ENCODE data around the gene SRGAP1. TPM values are rescaled to one million over a fixed set of nuclear protein-coding genes. Genes with fewer than 3 reads are reported as not detected.
"Not testable (repeated sequence)": the region's sequence is repeated elsewhere in the genome, so short reads cannot be mapped to it uniquely, and the experiment has no call there.

Gene SRGAP1
- total RNA-seq, 1 donor, result 25.8 TPM

DNA sequence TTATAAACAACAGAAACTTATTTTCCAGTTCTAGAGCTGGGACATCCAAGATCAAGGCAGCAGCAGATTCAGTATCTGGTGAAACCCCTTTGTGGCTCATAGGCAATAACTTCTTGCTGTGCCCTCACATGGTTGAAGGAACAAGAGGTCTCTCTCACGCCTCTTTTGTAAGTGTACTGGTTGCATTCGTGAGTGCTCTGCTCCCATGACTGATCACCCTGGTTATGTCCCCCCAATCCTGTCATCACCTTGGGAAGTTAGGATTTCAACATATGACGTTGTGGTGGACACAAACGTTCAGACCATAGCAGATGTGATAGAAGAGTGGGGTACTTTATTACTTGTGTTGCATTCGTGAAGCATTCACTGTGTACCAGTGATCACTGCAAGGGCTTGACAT is 184.0 kb downstream of the SRGAP1 start:
- no peak overlapping the region for H3K4me3 ChIP-seq (ENCODE audit: low read depth, low read length)
- DNase-seq (ENCODE audit: low read depth), result no peak
- TF ChIP-seq, protein P1, sequence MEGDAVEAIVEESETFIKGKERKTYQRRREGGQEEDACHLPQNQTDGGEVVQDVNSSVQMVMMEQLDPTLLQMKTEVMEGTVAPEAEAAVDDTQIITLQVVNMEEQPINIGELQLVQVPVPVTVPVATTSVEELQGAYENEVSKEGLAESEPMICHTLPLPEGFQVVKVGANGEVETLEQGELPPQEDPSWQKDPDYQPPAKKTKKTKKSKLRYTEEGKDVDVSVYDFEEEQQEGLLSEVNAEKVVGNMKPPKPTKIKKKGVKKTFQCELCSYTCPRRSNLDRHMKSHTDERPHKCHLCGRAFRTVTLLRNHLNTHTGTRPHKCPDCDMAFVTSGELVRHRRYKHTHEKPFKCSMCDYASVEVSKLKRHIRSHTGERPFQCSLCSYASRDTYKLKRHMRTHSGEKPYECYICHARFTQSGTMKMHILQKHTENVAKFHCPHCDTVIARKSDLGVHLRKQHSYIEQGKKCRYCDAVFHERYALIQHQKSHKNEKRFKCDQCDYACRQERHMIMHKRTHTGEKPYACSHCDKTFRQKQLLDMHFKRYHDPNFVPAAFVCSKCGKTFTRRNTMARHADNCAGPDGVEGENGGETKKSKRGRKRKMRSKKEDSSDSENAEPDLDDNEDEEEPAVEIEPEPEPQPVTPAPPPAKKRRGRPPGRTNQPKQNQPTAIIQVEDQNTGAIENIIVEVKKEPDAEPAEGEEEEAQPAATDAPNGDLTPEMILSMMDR (IDR thresholded peaks at IDR 0.05; ENCODE audit: insufficient read depth, low read length), result no peak

GRCh38 chr12:64029013-64029857 is 184.7 kb downstream of the SRGAP1 start:
- TF ChIP-seq, protein P1 (IDR thresholded peaks at IDR 0.05; ENCODE audit: insufficient read depth, low read length), result no peak
- no peak overlapping the region for H3K4me3 ChIP-seq (ENCODE audit: low read depth, low read length)
- DNase-seq (ENCODE audit: low read depth), result peak; percentile 78

- TF ChIP-seq, protein P1 (IDR thresholded peaks at IDR 0.05; ENCODE audit: insufficient read depth, low read length), result no peak
- DNase-seq (ENCODE audit: low read depth), result no peak
- H3K4me3 ChIP-seq (ENCODE audit: low read depth, low read length), result no peak overlapping the region
Measured at GRCh38 chr12:64030155-64030554, 185.7 kb downstream of the SRGAP1 start.

DNA sequence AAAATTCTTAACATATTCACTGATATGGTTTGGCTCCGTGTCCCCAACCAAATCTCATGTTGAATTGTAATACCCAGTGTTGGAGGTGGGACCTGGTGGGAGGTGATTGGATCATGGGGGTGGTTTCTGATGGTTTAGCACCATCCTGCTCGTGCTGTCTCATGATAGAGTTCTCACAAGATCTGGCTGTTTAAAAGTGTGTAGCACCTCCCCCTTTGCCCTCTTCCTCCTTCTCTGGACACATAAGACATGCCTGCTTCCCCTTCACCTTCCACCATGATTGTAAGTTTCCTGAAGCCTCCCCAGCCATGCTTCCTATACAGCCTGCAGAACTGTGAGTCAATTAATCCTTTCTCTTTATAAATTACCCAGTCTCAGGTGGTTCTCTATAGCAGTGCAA is 189.6 kb downstream of the SRGAP1 start:
- DNase-seq (ENCODE audit: low read depth); H3K4me3 ChIP-seq (ENCODE audit: low read depth, low read length): not testable (repeated sequence)

DNA sequence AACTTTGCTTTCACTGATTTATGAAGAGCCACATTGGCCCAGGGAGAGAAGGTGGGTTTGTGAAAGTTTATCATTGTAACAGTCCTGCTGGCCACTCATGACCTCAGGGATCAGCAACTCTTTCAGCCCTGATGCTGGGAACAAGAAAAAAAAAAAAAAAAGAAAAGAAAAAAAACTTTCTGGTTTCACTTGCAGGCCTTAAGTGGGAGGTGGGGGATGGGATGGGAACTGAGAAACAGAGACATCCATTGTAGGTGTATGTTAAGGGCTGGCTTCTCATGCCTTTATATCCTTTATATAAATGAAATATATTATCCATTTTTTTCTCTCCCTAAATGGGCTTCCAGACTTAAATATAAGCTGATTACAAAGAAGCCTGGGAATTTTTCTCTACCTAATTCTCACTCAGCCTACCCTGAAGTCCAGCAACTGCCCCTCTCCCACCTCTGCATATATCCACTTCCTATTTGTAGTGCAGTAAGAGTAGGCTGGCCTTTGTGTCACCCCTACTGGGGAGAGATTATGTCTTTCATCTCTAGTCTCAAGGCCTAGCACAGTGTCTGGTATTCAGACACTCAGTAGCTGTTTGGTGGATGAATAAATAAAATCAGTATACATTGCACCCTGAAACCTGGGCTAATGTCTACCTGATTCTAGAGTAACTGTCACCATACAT is 190.5 kb downstream of the SRGAP1 start:
- DNase-seq (ENCODE audit: low read depth), result no peak
- TF ChIP-seq, protein P1 (IDR thresholded peaks at IDR 0.05; ENCODE audit: insufficient read depth, low read length), result no peak
- H3K4me3 ChIP-seq (ENCODE audit: low read depth, low read length), result no peak overlapping the region

- TF ChIP-seq, protein P1 (IDR thresholded peaks at IDR 0.05; ENCODE audit: insufficient read depth, low read length), result no peak
- DNase-seq (ENCODE audit: low read depth), result peak; percentile 73
- H3K4me3 ChIP-seq (ENCODE audit: low read depth, low read length), result no peak overlapping the region
Measured at GRCh38 chr12:64036414-64036813, 191.9 kb downstream of the SRGAP1 start.

DNA sequence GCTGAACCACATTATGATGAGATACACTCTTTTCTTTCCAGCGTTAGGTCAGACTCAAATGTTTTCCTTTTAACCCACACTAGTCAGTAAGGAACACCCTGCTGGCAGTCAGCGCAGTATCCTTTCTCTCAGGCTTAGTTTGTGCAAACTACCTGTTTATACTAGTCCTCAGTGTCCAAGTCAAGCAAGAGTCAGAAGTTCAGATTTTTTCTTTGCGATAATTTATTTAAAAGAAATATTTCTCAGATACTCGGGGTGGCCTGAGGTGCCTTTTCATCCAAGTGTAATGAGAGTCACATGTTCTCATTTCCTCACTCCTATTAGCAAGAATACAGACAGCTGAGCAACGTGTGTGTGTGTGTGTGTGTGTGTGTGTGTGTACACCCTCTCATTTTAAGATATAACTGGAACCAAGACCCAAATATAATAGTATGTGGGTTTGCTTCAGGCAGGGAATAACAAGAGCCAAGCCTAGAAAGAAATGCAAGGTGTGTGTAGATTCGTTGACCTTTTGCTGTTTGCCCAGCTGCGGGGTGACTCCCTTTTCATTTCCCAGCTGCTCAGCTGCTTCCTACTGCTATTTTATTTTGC is 194.9 kb downstream of the SRGAP1 start:
- peak overlapping the region; percentile 23 for H3K4me3 ChIP-seq (ENCODE audit: low read depth, low read length)
- peak; percentile 71 for DNase-seq (ENCODE audit: low read depth)
- TF ChIP-seq, protein P1 (IDR thresholded peaks at IDR 0.05; ENCODE audit: insufficient read depth, low read length), result no peak
